ENCODE results near the gene HORMAD2. TPM values are rescaled to one million over a fixed set of nuclear protein-coding genes. Genes with fewer than 3 reads are reported as not detected.

HORMAD2 gene
- total RNA-seq, 4 donors from 2014 or later, result not detected

DNA sequence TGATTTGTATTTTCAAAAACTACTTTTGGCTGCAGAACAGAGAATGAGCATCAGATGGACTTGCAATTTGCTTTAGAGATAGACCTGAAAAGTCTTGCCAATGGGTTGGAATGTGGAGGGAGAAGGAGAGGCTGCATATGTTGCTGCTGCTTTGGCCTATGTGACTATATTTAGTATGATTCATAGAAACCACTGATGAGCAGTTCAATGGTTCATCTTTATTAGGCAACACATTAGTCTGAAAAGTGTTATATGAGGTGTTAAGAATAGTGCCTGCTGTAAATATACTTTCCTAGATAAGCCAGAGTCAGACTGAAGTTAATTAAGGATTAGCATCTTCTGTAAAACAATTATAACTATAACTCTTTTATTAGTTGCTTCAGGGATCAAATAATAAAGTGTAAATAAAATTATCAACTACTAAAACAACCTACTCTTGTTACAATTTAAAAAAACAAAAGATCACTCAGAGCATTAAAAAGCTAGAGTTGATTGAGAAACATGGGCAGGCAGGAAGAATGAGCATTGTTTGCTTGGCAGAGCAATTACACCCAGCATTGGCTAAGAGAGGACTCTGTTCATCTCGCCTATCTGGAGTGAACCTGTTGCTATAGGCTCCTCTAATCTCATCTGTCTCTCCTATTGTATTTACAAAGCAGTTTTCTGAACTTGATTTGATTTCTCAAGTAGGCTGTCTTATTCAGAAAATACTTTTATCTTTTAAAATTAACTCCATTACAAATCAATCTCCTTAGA is 36.3 kb downstream of the HORMAD2 start:
- Histone ChIP-seq H3K36me3 (no peaks in the 10 kb centered on the region), H3K4me3 (replicated peaks in 1 of 3) (no peak overlapping the region), H3K27me3 (no peaks in the 10 kb centered on the region), H3K4me1 (no peaks in the 10 kb centered on the region), H3K9me3 (no peaks in the 10 kb centered on the region), H3K27ac (no peak overlapping the region)
- TF ChIP-seq POLR2A (IDR thresholded peaks at IDR 0.05), result no peak
- TF ChIP-seq, protein P1, sequence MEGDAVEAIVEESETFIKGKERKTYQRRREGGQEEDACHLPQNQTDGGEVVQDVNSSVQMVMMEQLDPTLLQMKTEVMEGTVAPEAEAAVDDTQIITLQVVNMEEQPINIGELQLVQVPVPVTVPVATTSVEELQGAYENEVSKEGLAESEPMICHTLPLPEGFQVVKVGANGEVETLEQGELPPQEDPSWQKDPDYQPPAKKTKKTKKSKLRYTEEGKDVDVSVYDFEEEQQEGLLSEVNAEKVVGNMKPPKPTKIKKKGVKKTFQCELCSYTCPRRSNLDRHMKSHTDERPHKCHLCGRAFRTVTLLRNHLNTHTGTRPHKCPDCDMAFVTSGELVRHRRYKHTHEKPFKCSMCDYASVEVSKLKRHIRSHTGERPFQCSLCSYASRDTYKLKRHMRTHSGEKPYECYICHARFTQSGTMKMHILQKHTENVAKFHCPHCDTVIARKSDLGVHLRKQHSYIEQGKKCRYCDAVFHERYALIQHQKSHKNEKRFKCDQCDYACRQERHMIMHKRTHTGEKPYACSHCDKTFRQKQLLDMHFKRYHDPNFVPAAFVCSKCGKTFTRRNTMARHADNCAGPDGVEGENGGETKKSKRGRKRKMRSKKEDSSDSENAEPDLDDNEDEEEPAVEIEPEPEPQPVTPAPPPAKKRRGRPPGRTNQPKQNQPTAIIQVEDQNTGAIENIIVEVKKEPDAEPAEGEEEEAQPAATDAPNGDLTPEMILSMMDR (IDR thresholded peaks at IDR 0.05), result no peak
- intact Hi-C loops (cut with DNase I), result no loop called here
- no peak for DNase-seq
- 60 to 65% methylated on average over 1 of the region's 1 CpG for WGBS, 2 donors

- 95 to 98% methylated on average over 3 of the region's 3 CpGs for WGBS, 2 donors
- H3K4me3 ChIP-seq (replicated peaks in 1 of 3), result no peak overlapping the region
- TF ChIP-seq POLR2A (IDR thresholded peaks at IDR 0.05), result no peak
- TF ChIP-seq, protein P1 (IDR thresholded peaks at IDR 0.05), result no peak
- DNase-seq, result no peak
- H3K27me3 ChIP-seq, result no peaks in the 10 kb centered on the region
- no peaks in the 10 kb centered on the region for H3K9me3 ChIP-seq
- no peak overlapping the region for H3K27ac ChIP-seq
- H3K4me1 ChIP-seq, result no peaks in the 10 kb centered on the region
- no peaks in the 10 kb centered on the region for H3K36me3 ChIP-seq
- intact Hi-C loops (cut with DNase I), result no loop called here
These were observed 37.0 kb downstream of the HORMAD2 start for GRCh38 chr22:30117256-30117655.

DNA sequence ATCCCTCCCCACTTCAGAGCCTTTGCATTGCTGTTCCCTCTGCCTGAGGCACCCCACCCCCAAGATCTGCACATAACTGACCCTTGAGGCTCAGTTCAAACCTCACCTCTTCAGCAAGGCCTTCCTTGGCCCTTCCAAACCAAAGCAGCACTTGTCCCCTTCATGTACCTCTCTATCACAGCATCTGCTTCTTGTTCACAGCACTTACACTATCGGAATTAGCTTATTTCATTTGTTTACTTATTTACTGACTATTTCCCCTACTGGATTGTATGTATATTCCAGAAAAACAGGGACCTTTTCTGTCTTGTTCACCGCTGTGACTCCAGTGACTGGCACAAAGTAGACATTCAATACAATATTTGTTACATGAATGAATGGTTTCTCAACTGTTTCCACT is 38.0 kb downstream of the HORMAD2 start:
- H3K27me3 ChIP-seq, result no peaks in the 10 kb centered on the region
- H3K27ac ChIP-seq, result no peak overlapping the region
- DNase-seq, result no peak
- WGBS, 2 donors, result 94 to 98% methylated on average over 2 of the region's 2 CpGs
- TF ChIP-seq, protein P1 (IDR thresholded peaks at IDR 0.05), result no peak
- no peak for TF ChIP-seq POLR2A (IDR thresholded peaks at IDR 0.05)
- H3K4me3 ChIP-seq (replicated peaks in 1 of 3), result no peak overlapping the region
- H3K4me1 ChIP-seq, result no peaks in the 10 kb centered on the region
- H3K9me3 ChIP-seq, result no peaks in the 10 kb centered on the region
- intact Hi-C loops (cut with DNase I), result no loop called here
- no peaks in the 10 kb centered on the region for H3K36me3 ChIP-seq

DNA sequence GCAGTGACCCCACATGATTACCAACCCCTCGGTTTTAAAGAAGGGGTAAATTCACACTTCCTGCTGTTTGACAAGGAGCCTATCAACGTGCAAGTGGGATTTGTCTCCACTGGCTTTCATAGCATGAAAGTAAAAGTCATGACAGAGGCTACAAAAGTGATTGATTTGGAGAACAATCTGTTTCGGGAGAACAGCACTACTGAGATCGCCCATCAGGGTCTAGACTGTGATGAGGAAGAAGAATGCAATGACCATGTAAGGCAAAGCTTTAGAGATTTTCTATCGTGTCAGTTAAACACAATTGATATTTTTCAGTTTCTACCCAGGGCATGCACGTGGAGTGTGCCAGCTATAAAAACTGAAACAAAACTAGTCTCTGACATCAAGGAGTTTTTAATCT is 41.7 kb downstream of the HORMAD2 start:
- DNase-seq, result no peak
- no peak for TF ChIP-seq POLR2A (IDR thresholded peaks at IDR 0.05)
- TF ChIP-seq, protein P1 (IDR thresholded peaks at IDR 0.05), result no peak

DNA sequence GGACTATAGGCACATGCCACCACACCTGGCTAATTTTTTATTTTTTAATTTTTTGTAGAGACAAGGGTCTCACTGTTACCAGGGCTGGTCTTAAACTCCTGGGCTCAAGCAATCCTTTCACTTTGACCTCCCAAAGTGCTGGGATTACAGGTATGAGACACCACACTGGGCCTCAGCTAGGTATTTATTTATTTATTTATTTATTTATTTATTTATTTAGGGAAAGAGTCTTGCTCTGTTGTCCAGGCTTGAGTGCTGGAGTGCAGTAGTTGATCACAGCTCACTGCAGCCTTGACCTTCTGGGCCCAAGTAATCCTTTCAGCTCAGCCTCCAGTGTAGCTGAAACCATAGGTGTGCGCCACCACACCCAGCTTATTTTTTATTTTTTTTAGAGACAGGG is 43.2 kb downstream of the HORMAD2 start:
- 93 to 97% methylated on average over 1 of the region's 1 CpG for WGBS, 2 donors
- intact Hi-C loops (cut with DNase I), result no loop called here

More for the DNA sequence above, 41.7 kb downstream of the HORMAD2 start:
- Histone ChIP-seq H3K4me3 (replicated peaks in 1 of 3) (no peak overlapping the region), H3K27me3 (no peaks in the 10 kb centered on the region), H3K4me1 (no peaks in the 10 kb centered on the region), H3K27ac (no peak overlapping the region), H3K9me3 (no peaks in the 10 kb centered on the region), H3K36me3 (no peaks in the 10 kb centered on the region)
- 60 to 67% methylated on average over 6 of the region's 6 CpGs for WGBS, 2 donors
- intact Hi-C loops (cut with DNase I), result no loop called here

More for the DNA sequence above, 43.2 kb downstream of the HORMAD2 start:
- no peaks in the 10 kb centered on the region for H3K9me3 ChIP-seq
- no peaks in the 10 kb centered on the region for H3K4me1 ChIP-seq
- H3K27ac ChIP-seq, result no peak overlapping the region
- no peak for DNase-seq
- H3K36me3 ChIP-seq, result no peaks in the 10 kb centered on the region
- no peaks in the 10 kb centered on the region for H3K27me3 ChIP-seq
- H3K4me3 ChIP-seq (replicated peaks in 1 of 3), result no peak overlapping the region
- TF ChIP-seq POLR2A (IDR thresholded peaks at IDR 0.05), result no peak
- TF ChIP-seq, protein P1 (IDR thresholded peaks at IDR 0.05), result no peak

Data from thyroid gland (tissue), 4 donors.